IPS-11a (cell line): ENCODE results near the gene SPG21.

Source experiments
- H3K4me3 ChIP-seq: one replicate; pipeline ENCODE4 v1.5.1; 2013; ENCODE audit warnings: low read depth, low read length, control low read depth

The SPG21 gene

GRCh38 chr15:64943512-64944225, 46.0 kb downstream of the SPG21 start:
- H3K4me3 ChIP-seq: no peak overlapping the region

- no peak overlapping the region for H3K4me3 ChIP-seq
Observed at GRCh38 chr15:64942356-64942755, 47.4 kb downstream of the SPG21 start.

GRCh38 chr15:64938192-64938591, 51.5 kb downstream of the SPG21 start:
- no peak overlapping the region for H3K4me3 ChIP-seq

- H3K4me3 ChIP-seq: no peak overlapping the region
Observed at GRCh38 chr15:64934023-64934422, 55.7 kb downstream of the SPG21 start.

GRCh38 chr15:64931381-64931780, 58.3 kb downstream of the SPG21 start:
- no peak overlapping the region for H3K4me3 ChIP-seq

DNA sequence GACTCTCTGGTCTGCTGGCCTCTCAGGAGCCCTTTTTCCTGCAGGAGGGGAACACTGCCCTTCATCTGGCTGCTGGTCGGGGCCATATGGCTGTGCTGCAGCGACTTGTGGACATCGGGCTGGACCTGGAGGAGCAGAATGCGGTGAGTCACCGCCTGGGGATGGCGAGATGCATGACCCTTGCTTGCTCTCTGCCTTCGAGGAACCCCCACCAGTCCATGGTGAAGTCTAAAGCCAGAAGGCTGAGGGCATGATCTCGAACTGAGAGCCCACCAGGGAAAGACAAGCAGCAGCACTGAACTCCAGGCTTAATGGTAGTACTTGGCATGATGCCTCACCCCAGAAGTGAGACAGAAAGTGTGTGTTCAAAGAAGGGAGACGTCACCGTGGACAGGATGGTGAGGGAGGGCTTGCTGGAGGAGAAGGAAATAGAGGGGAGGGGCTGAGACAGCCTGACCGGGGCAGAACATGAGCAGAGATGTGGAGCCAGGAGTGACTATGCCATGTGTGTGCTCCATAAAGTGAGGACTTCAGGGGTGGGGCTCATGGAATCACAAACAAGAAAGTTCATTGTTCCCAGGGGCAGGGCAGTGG, 58.8 kb downstream of the SPG21 start:
- H3K4me3 ChIP-seq: no peak overlapping the region

DNA sequence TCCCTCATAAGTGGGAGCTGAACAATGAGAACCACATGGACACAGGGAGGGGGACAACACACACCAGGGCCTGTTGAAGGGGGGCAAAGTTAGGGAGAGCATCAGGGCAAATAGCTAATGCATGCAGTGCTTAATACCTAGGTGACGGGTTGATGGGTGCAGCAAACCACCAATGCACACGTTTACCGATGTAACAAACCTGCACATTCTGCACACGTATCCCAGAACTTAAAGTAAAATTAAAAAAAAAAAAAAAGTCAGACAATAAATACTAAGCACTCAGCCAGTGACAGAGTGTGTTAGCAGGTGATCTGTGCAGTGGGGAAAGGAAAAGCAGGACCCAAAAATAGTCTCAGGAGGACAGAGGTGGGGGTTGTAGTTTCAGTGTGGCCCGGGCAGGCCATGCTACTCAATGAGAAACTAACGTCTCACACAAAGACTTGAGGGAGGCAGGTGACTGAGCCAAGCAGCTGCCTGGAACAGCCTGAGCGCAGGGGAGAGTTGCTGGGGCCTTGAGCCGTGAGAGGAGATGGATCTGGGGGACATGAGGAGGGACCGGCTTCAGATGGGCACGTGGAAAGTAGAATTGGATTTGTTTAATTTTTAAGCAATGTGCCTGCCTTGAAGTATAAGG, 59.6 kb downstream of the SPG21 start:
- no peak overlapping the region for H3K4me3 ChIP-seq

DNA sequence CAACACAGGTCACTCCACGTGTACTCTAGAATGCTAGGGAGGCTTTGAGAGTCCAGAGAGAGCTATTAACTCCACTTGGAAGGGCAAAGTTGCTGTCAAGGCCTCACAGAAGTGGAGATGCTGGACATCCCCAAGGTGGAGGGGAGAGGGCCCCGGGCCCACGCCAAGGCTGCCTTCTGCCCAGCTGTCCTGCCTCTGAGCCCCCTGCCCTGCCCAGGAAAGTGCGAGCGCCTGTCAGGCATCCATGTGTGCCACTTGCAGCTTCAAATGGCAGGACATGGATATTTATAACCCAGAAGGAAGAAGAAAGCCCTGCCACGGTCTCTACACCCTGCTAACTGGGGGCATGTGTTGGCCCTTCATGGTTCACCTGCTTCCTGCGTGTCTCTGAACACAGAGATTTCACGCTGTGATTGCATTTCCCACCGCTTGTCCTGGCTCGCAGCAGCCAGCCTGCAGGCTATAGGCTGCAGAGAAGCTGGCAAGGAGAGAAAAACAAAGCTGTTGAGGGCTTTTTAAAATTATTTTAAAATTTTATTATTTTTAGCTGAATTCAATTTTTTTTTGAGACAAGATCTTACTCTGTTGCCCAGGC, 61.0 kb downstream of the SPG21 start:
- H3K4me3 ChIP-seq: no peak overlapping the region

DNA sequence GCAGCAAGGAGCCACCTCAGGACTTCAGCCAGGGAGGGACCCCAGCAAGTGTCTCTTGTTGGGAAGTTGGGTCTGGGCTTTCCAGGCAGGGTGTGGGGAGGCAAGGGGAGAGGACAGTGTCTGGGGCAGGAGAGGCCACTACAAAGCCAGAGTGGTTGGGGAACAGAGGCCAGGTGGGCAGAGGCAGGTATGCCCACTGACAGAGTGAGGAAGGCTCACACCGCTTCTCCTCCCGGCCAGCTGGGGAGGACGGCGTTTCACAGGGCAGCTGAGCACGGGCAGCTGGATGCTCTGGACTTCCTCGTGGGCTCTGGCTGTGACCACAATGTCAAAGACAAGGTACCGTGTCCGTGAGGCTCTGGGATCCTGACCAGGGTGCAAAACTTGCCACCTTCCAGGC, 63.1 kb downstream of the SPG21 start:
- no peak overlapping the region for H3K4me3 ChIP-seq

GRCh38 chr15:64925335-64926330, 64.1 kb downstream of the SPG21 start:
- no peak overlapping the region for H3K4me3 ChIP-seq

- no peak overlapping the region for H3K4me3 ChIP-seq
Observed at GRCh38 chr15:64923546-64923945, 66.2 kb downstream of the SPG21 start.

- no peak overlapping the region for H3K4me3 ChIP-seq
Observed at GRCh38 chr15:64921711-64922110, 68.0 kb downstream of the SPG21 start.

GRCh38 chr15:64919721-64920120, 70.0 kb downstream of the SPG21 start:
- H3K4me3 ChIP-seq: no peak overlapping the region

GRCh38 chr15:64917211-64917610, 72.5 kb downstream of the SPG21 start:
- H3K4me3 ChIP-seq: no peak overlapping the region

DNA sequence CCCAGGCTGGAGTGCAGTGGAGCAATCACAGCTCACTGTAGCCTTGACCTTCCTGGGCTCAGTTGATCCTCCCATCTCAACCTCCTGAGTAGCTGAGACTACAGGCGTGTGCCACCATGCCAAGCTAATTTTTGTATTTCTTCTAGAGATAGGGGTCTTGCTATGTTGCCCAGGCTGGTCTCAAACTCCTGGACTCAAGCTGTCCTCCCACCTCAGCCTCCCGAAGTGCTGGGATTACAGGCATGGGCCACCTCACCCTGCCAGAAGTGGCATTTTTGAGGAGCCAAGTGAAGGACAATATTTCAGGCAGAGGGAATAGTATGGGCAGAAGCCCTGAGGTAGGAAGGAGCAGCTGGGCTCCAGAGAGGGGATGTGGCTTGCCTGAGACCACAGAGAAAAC, 73.3 kb downstream of the SPG21 start:
- H3K4me3 ChIP-seq: no peak overlapping the region

- H3K4me3 ChIP-seq: no peak overlapping the region
Observed at GRCh38 chr15:64915518-64916227, 74.0 kb downstream of the SPG21 start.
